HepG2 (cell line): ENCODE data around the gene CAPN8.

ENCODE experiments used
- HDAC6 ChIP-seq: fragments of 200-600 bp; sonication (generic); IDR thresholded peaks from 2 replicates; pipeline ENCODE4 v1.7.0; 2017; ENCODE audit warnings: mild to moderate bottlenecking, antibody characterized with exemption, low read length, low read depth
- PCBP2 ChIP-seq: fragments of 200-400 bp; formaldehyde crosslinking; optimal IDR thresholded peaks from 2 replicates; pipeline ENCODE3; 2018; ENCODE audit warnings: low read length, low read depth; ENCODE audit not compliant: poor library complexity, severe bottlenecking
- POLR2AphosphoS5 ChIP-seq: IDR thresholded peaks from 2 replicates; pipeline ENCODE4 v1.6.1; 2012; ENCODE audit warnings: low read depth, low read length
- ZNF263 ChIP-seq: sonication (generic); formaldehyde crosslinking; IDR thresholded peaks from 2 replicates; pipeline ENCODE4 v1.4.0; 2020; ENCODE audit warnings: missing genetic modification reagents
- TF ChIP-seq, protein P1 (sequence below): sonication (generic); formaldehyde crosslinking; IDR thresholded peaks from 2 replicates; pipeline ENCODE4 v1.5.0; 2020; ENCODE audit warnings: mild to moderate bottlenecking, missing genetic modification reagents, moderate library complexity
- TF ChIP-seq, protein P2 (sequence below): sonication (generic); formaldehyde crosslinking; IDR thresholded peaks from 2 replicates; pipeline ENCODE4 v1.4.0; 2020; ENCODE audit warnings: missing genetic modification reagents

DNA sequence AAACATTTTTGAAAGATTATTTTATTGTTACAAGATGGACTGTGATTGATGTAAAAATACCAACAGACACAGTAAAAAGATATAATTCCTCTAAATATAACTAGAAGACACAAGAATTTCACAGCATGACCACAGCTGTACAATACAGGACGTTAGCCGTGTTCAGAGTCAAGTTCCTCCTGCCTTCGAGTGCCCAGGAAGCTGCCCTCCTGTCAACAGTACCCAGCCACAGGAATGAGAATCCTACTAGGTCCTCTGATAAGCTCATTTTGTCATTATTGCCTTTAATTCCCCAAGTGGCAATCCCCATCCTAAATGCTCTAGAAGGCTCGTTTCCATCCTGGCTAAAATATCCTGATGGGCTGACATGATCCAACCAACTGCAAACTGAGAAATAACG, 30.4 kb upstream of the CAPN8 start:
- no peak for TF ChIP-seq ZNF263 (CRISPR knock-in tag)
- TF ChIP-seq, protein P1, sequence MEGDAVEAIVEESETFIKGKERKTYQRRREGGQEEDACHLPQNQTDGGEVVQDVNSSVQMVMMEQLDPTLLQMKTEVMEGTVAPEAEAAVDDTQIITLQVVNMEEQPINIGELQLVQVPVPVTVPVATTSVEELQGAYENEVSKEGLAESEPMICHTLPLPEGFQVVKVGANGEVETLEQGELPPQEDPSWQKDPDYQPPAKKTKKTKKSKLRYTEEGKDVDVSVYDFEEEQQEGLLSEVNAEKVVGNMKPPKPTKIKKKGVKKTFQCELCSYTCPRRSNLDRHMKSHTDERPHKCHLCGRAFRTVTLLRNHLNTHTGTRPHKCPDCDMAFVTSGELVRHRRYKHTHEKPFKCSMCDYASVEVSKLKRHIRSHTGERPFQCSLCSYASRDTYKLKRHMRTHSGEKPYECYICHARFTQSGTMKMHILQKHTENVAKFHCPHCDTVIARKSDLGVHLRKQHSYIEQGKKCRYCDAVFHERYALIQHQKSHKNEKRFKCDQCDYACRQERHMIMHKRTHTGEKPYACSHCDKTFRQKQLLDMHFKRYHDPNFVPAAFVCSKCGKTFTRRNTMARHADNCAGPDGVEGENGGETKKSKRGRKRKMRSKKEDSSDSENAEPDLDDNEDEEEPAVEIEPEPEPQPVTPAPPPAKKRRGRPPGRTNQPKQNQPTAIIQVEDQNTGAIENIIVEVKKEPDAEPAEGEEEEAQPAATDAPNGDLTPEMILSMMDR (CRISPR knock-in tag), result no peak
- no peak for TF ChIP-seq PCBP2
- TF ChIP-seq POLR2AphosphoS5, result no peak
- TF ChIP-seq HDAC6, result no peak
- TF ChIP-seq, protein P2, sequence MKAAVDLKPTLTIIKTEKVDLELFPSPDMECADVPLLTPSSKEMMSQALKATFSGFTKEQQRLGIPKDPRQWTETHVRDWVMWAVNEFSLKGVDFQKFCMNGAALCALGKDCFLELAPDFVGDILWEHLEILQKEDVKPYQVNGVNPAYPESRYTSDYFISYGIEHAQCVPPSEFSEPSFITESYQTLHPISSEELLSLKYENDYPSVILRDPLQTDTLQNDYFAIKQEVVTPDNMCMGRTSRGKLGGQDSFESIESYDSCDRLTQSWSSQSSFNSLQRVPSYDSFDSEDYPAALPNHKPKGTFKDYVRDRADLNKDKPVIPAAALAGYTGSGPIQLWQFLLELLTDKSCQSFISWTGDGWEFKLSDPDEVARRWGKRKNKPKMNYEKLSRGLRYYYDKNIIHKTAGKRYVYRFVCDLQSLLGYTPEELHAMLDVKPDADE (CRISPR knock-in tag), result no peak
